CD14-positive monocyte (primary cell): ENCODE data around the gene BCAS4. TPM values are rescaled to one million over a fixed set of nuclear protein-coding genes. Genes with fewer than 3 reads are reported as not detected.

Experiments used
- DNase-seq, 3 donors: peaks; one replicate each; pipeline ENCODE4 v3.0.0-alpha.2; 2011 to 2022
- H2AFZ ChIP-seq: 2 replicates; pipeline ENCODE4 v1.6.0; 2012; ENCODE audit warnings: mild to moderate bottlenecking, low read depth, low read length, inconsistent platforms; ENCODE audit not compliant: insufficient read depth, poor library complexity, severe bottlenecking
- H3K27ac ChIP-seq, 2 donors: 1 replicate in 1 of 2; 2 replicates in 1 of 2; pipeline ENCODE4 v1.5.1; 2012 to 2013; ENCODE audit warnings: low read length in 2 of 2, control low read depth in 1 of 2, inconsistent platforms in 1 of 2, low read depth in 1 of 2, mild to moderate bottlenecking in 1 of 2
- H3K27me3 ChIP-seq, 2 donors: one replicate each; pipeline versions ENCODE4 v1.6.0 to v1.6.1; 2011 to 2013; ENCODE audit warnings: low read length in 2 of 2; ENCODE audit not compliant: control insufficient read depth in 2 of 2, insufficient read depth in 2 of 2
- H3K36me3 ChIP-seq, 2 donors: replicated peaks in 1 of 2; 1 replicate in 1 of 2; 2 replicates in 1 of 2; pipeline versions ENCODE4 v1.5.1 to v1.6.1; 2012 to 2013; ENCODE audit warnings: low read length in 2 of 2, control low read depth in 1 of 2, inconsistent platforms in 1 of 2, mild to moderate bottlenecking in 1 of 2; ENCODE audit not compliant: insufficient read depth in 2 of 2, control insufficient read depth in 1 of 2
- H3K4me1 ChIP-seq, 2 donors: 1 replicate in 1 of 2; 2 replicates in 1 of 2; pipeline versions ENCODE4 v1.5.1 to v1.6.1; 2012 to 2013; ENCODE audit warnings: low read length in 2 of 2, control low read depth in 1 of 2, inconsistent platforms in 1 of 2, mild to moderate bottlenecking in 1 of 2, moderate library complexity in 1 of 2; ENCODE audit not compliant: insufficient read depth in 2 of 2, control insufficient read depth in 1 of 2
- H3K4me2 ChIP-seq: replicated peaks from 2 replicates; pipeline ENCODE3; 2012; ENCODE audit warnings: low read length, moderate library complexity, mild to moderate bottlenecking; ENCODE audit not compliant: poor library complexity, severe bottlenecking; ENCODE audit errors: extremely low read depth
- H3K4me3 ChIP-seq, 3 experiments: fragments of 200-600 bp in 1 of 3; sonication (generic) in 1 of 3; replicated peaks in 1 of 3; 1 replicate in 2 of 3; 2 replicates in 1 of 3; pipeline ENCODE4 v1.5.1; 2011 to 2013; ENCODE audit warnings: low read length in 3 of 3, mild to moderate bottlenecking in 3 of 3, control low read depth in 2 of 3, low read depth in 2 of 3, inconsistent platforms in 1 of 3, moderate library complexity in 1 of 3
- H3K79me2 ChIP-seq: 2 replicates; pipeline ENCODE4 v1.6.0; 2012; ENCODE audit warnings: mild to moderate bottlenecking, control low read depth, inconsistent platforms, low read length, moderate library complexity; ENCODE audit not compliant: insufficient read depth
- H3K9ac ChIP-seq: 2 replicates; pipeline ENCODE4 v1.6.0; 2017; ENCODE audit warnings: low read length, mild to moderate bottlenecking; ENCODE audit not compliant: insufficient read depth, poor library complexity, severe bottlenecking
- H3K9me3 ChIP-seq, 2 donors: replicated peaks in 1 of 2; 1 replicate in 1 of 2; 2 replicates in 1 of 2; pipeline versions ENCODE4 v1.5.1 to v1.6.1; 2012 to 2013; ENCODE audit warnings: low read length in 2 of 2, control low read depth in 1 of 2; ENCODE audit not compliant: control insufficient read depth in 1 of 2, insufficient read depth in 1 of 2
- H4K20me1 ChIP-seq: 2 replicates; pipeline ENCODE4 v1.6.0; 2012; ENCODE audit warnings: mild to moderate bottlenecking, low read length, control low read depth, moderate library complexity; ENCODE audit not compliant: insufficient read depth
- H3K27ac Mint-ChIP-seq, 7 donors: one replicate each; pipeline ENCODE4 v1.8.0; 2020; ENCODE audit warnings: mild to moderate bottlenecking in 7 of 7, mixed read lengths in 7 of 7, moderate library complexity in 6 of 7, inconsistent platforms in 2 of 7
- H3K27me3 Mint-ChIP-seq, 3 donors: one replicate each; pipeline ENCODE4 v1.8.0; 2021 to 2022; ENCODE audit warnings: low read depth in 3 of 3, mild to moderate bottlenecking in 3 of 3, mixed read lengths in 3 of 3, moderate library complexity in 3 of 3, inconsistent platforms in 1 of 3
- H3K36me3 Mint-ChIP-seq, 2 donors: one replicate each; pipeline ENCODE4 v1.8.0; 2020; ENCODE audit warnings: mixed read lengths in 2 of 2, inconsistent platforms in 1 of 2, mild to moderate bottlenecking in 1 of 2
- H3K4me1 Mint-ChIP-seq: one replicate; pipeline ENCODE4 v1.8.0; 2020; ENCODE audit warnings: mild to moderate bottlenecking, mixed read lengths
- H3K4me3 Mint-ChIP-seq, 2 donors: one replicate each; pipeline ENCODE4 v1.8.0; 2020; ENCODE audit warnings: mild to moderate bottlenecking in 2 of 2, mixed read lengths in 2 of 2, moderate library complexity in 1 of 2
- H3K9me3 Mint-ChIP-seq, 7 donors: one replicate each; pipeline ENCODE4 v1.8.0; 2020 to 2022; ENCODE audit warnings: mixed read lengths in 7 of 7, mild to moderate bottlenecking in 6 of 7, moderate library complexity in 6 of 7, inconsistent platforms in 2 of 7
- CTCF ChIP-seq: fragments of 200-600 bp; IDR thresholded peaks from one replicate; pipeline ENCODE4 v1.8.0; 2022; ENCODE audit warnings: antibody characterized with exemption, mild to moderate bottlenecking
- WGBS: methylation state at CpG from one replicate; pipeline ENCODE4 v1.1.5; 2013; ENCODE audit warnings: missing lambda C conversion rate; ENCODE audit not compliant: insufficient coverage; 5-methylcytosine and 5-hydroxymethylcytosine counted together
- intact Hi-C, 2 donors: fragments of 100-400 bp; cut with micrococcal nuclease; formaldehyde crosslinking; loops; one replicate each; pipeline versions ENCODE4 v1.15.0 to v1.15.1; 2023
- polyA plus RNA-seq, 3 donors: library from polyadenylated mRNA; depleted of rRNA in 1 of 3; unstranded in 2 of 3; stranded (reverse) in 1 of 3; fragments of 300-500 nt in 2 of 3; fragments of >200 nt in 1 of 3; fragmentation: Illumina TruSeq in 2 of 3; gene quantifications; 1 replicate in 2 of 3; 2 replicates in 1 of 3; pipeline ENCODE4 v1.2.3, GENCODE V29; 2012 to 2021

The BCAS4 gene
- polyA plus RNA-seq, 3 donors, result 0.16 to 1.0 (median 0.69) TPM

- H3K27me3 Mint-ChIP-seq, result peaks cover 0 to 4% (median 2%) of the 10 kb centered on the region in 3 donors
- H3K79me2 ChIP-seq, result no peaks in the 10 kb centered on the region
- no peak overlapping the region for H3K27ac ChIP-seq
Observed at GRCh38 chr20:50810842-50811241, 16.0 kb downstream of the BCAS4 start.

GRCh38 chr20:50813101-50813643, 18.3 kb downstream of the BCAS4 start:
- Histone ChIP-seq H3K27me3 (no peaks in the 10 kb centered on the region), H2AFZ (no peak overlapping the region), H4K20me1 (no peaks in the 10 kb centered on the region), H3K4me3 (no peak overlapping the region), H3K79me2 (no peaks in the 10 kb centered on the region), H3K4me2 (no peak overlapping the region), H3K9me3 (no peaks in the 10 kb centered on the region), H3K27ac (no peak overlapping the region), H3K9ac (no peak overlapping the region), H3K36me3 (no peaks in the 10 kb centered on the region), H3K4me1 (peaks cover 2 to 10% of the 10 kb centered on the region in 2 donors)
- intact Hi-C loops, result no loop called here
- no peak overlapping the region for H3K4me3 Mint-ChIP-seq
- H3K36me3 Mint-ChIP-seq, result peaks cover 0 to 2% of the 10 kb centered on the region in 2 donors
- TF ChIP-seq CTCF, result no peak
- no peak for DNase-seq
- WGBS, result 89% methylated on average over 5 of the region's 10 CpGs
- peaks cover 0 to 4% (median 2%) of the 10 kb centered on the region in 3 donors for H3K27me3 Mint-ChIP-seq
- H3K4me1 Mint-ChIP-seq, result peaks cover 17% of the 10 kb centered on the region
- H3K9me3 Mint-ChIP-seq, result peaks cover 0 to 13% (median 6%) of the 10 kb centered on the region in 7 donors
- H3K27ac Mint-ChIP-seq, result no peak overlapping the region

More at GRCh38 chr20:50810842-50811241, 16.0 kb downstream of the BCAS4 start:
- Histone ChIP-seq H3K36me3 (no peaks in the 10 kb centered on the region), H3K4me1 (peaks cover 0 to 7% of the 10 kb centered on the region in 2 donors), H3K4me3 (no peak overlapping the region), H3K9me3 (no peaks in the 10 kb centered on the region), H3K27me3 (no peaks in the 10 kb centered on the region), H2AFZ (no peak overlapping the region), H3K9ac (no peak overlapping the region), H3K4me2 (no peak overlapping the region), H4K20me1 (no peaks in the 10 kb centered on the region)
- no peak overlapping the region for H3K27ac Mint-ChIP-seq
- intact Hi-C loops, result no loop called here
- H3K36me3 Mint-ChIP-seq, result no peaks in the 10 kb centered on the region
- WGBS, result 86% methylated on average over 3 of the region's 4 CpGs
- DNase-seq, result no peak
- H3K4me3 Mint-ChIP-seq, result no peak overlapping the region
- peaks cover 13% of the 10 kb centered on the region for H3K4me1 Mint-ChIP-seq
- peaks cover 0 to 13% (median 6%) of the 10 kb centered on the region in 7 donors for H3K9me3 Mint-ChIP-seq
- no peak for TF ChIP-seq CTCF
